CD14-positive monocyte (primary cell): ENCODE results near the gene C7orf25. TPM values are rescaled to one million over a fixed set of nuclear protein-coding genes. Genes with fewer than 3 reads are reported as not detected.

Experiments
- DNase-seq, 3 donors: peaks; one replicate each; pipeline ENCODE4 v3.0.0-alpha.2; 2011 to 2022
- H2AFZ ChIP-seq: 2 replicates; pipeline ENCODE4 v1.6.0; 2012; ENCODE audit warnings: mild to moderate bottlenecking, low read depth, low read length, inconsistent platforms; ENCODE audit not compliant: insufficient read depth, poor library complexity, severe bottlenecking
- H3K27ac ChIP-seq, 2 donors: 1 replicate in 1 of 2; 2 replicates in 1 of 2; pipeline ENCODE4 v1.5.1; 2012 to 2013; ENCODE audit warnings: low read length in 2 of 2, control low read depth in 1 of 2, inconsistent platforms in 1 of 2, low read depth in 1 of 2, mild to moderate bottlenecking in 1 of 2
- H3K27me3 ChIP-seq, 2 donors: one replicate each; pipeline versions ENCODE4 v1.6.0 to v1.6.1; 2011 to 2013; ENCODE audit warnings: low read length in 2 of 2; ENCODE audit not compliant: control insufficient read depth in 2 of 2, insufficient read depth in 2 of 2
- H3K36me3 ChIP-seq, 2 donors: replicated peaks in 1 of 2; 1 replicate in 1 of 2; 2 replicates in 1 of 2; pipeline versions ENCODE4 v1.5.1 to v1.6.1; 2012 to 2013; ENCODE audit warnings: low read length in 2 of 2, control low read depth in 1 of 2, inconsistent platforms in 1 of 2, mild to moderate bottlenecking in 1 of 2; ENCODE audit not compliant: insufficient read depth in 2 of 2, control insufficient read depth in 1 of 2
- H3K4me1 ChIP-seq, 2 donors: 1 replicate in 1 of 2; 2 replicates in 1 of 2; pipeline versions ENCODE4 v1.5.1 to v1.6.1; 2012 to 2013; ENCODE audit warnings: low read length in 2 of 2, control low read depth in 1 of 2, inconsistent platforms in 1 of 2, mild to moderate bottlenecking in 1 of 2, moderate library complexity in 1 of 2; ENCODE audit not compliant: insufficient read depth in 2 of 2, control insufficient read depth in 1 of 2
- H3K4me2 ChIP-seq: replicated peaks from 2 replicates; pipeline ENCODE3; 2012; ENCODE audit warnings: low read length, moderate library complexity, mild to moderate bottlenecking; ENCODE audit not compliant: poor library complexity, severe bottlenecking; ENCODE audit errors: extremely low read depth
- H3K4me3 ChIP-seq, 3 experiments: fragments of 200-600 bp in 1 of 3; sonication (generic) in 1 of 3; replicated peaks in 1 of 3; 1 replicate in 2 of 3; 2 replicates in 1 of 3; pipeline ENCODE4 v1.5.1; 2011 to 2013; ENCODE audit warnings: low read length in 3 of 3, mild to moderate bottlenecking in 3 of 3, control low read depth in 2 of 3, low read depth in 2 of 3, inconsistent platforms in 1 of 3, moderate library complexity in 1 of 3
- H3K79me2 ChIP-seq: 2 replicates; pipeline ENCODE4 v1.6.0; 2012; ENCODE audit warnings: mild to moderate bottlenecking, control low read depth, inconsistent platforms, low read length, moderate library complexity; ENCODE audit not compliant: insufficient read depth
- H3K9ac ChIP-seq: 2 replicates; pipeline ENCODE4 v1.6.0; 2017; ENCODE audit warnings: low read length, mild to moderate bottlenecking; ENCODE audit not compliant: insufficient read depth, poor library complexity, severe bottlenecking
- H3K9me3 ChIP-seq, 2 donors: replicated peaks in 1 of 2; 1 replicate in 1 of 2; 2 replicates in 1 of 2; pipeline versions ENCODE4 v1.5.1 to v1.6.1; 2012 to 2013; ENCODE audit warnings: low read length in 2 of 2, control low read depth in 1 of 2; ENCODE audit not compliant: control insufficient read depth in 1 of 2, insufficient read depth in 1 of 2
- H4K20me1 ChIP-seq: 2 replicates; pipeline ENCODE4 v1.6.0; 2012; ENCODE audit warnings: mild to moderate bottlenecking, low read length, control low read depth, moderate library complexity; ENCODE audit not compliant: insufficient read depth
- H3K27ac Mint-ChIP-seq, 7 donors: one replicate each; pipeline ENCODE4 v1.8.0; 2020; ENCODE audit warnings: mild to moderate bottlenecking in 7 of 7, mixed read lengths in 7 of 7, moderate library complexity in 6 of 7, inconsistent platforms in 2 of 7
- H3K27me3 Mint-ChIP-seq, 3 donors: one replicate each; pipeline ENCODE4 v1.8.0; 2021 to 2022; ENCODE audit warnings: low read depth in 3 of 3, mild to moderate bottlenecking in 3 of 3, mixed read lengths in 3 of 3, moderate library complexity in 3 of 3, inconsistent platforms in 1 of 3
- H3K36me3 Mint-ChIP-seq, 2 donors: one replicate each; pipeline ENCODE4 v1.8.0; 2020; ENCODE audit warnings: mixed read lengths in 2 of 2, inconsistent platforms in 1 of 2, mild to moderate bottlenecking in 1 of 2
- H3K4me1 Mint-ChIP-seq: one replicate; pipeline ENCODE4 v1.8.0; 2020; ENCODE audit warnings: mild to moderate bottlenecking, mixed read lengths
- H3K4me3 Mint-ChIP-seq, 2 donors: one replicate each; pipeline ENCODE4 v1.8.0; 2020; ENCODE audit warnings: mild to moderate bottlenecking in 2 of 2, mixed read lengths in 2 of 2, moderate library complexity in 1 of 2
- H3K9me3 Mint-ChIP-seq, 7 donors: one replicate each; pipeline ENCODE4 v1.8.0; 2020 to 2022; ENCODE audit warnings: mixed read lengths in 7 of 7, mild to moderate bottlenecking in 6 of 7, moderate library complexity in 6 of 7, inconsistent platforms in 2 of 7
- WGBS: methylation state at CpG from one replicate; pipeline ENCODE4 v1.1.5; 2013; ENCODE audit warnings: missing lambda C conversion rate; ENCODE audit not compliant: insufficient coverage; 5-methylcytosine and 5-hydroxymethylcytosine counted together
- intact Hi-C, 2 donors: fragments of 100-400 bp; cut with micrococcal nuclease; formaldehyde crosslinking; loops; one replicate each; pipeline versions ENCODE4 v1.15.0 to v1.15.1; 2023
- polyA plus RNA-seq, 3 donors: library from polyadenylated mRNA; depleted of rRNA in 1 of 3; unstranded in 2 of 3; stranded (reverse) in 1 of 3; fragments of 300-500 nt in 2 of 3; fragments of >200 nt in 1 of 3; fragmentation: Illumina TruSeq in 2 of 3; gene quantifications; 1 replicate in 2 of 3; 2 replicates in 1 of 3; pipeline ENCODE4 v1.2.3, GENCODE V29; 2012 to 2021
- TF ChIP-seq, protein P1 (sequence below): fragments of 200-600 bp; IDR thresholded peaks from one replicate; pipeline ENCODE4 v1.8.0; 2022; ENCODE audit warnings: antibody characterized with exemption, mild to moderate bottlenecking

The C7orf25 gene
- polyA plus RNA-seq, 3 donors = 0.96 to 2.6 (median 2.5) TPM

DNA sequence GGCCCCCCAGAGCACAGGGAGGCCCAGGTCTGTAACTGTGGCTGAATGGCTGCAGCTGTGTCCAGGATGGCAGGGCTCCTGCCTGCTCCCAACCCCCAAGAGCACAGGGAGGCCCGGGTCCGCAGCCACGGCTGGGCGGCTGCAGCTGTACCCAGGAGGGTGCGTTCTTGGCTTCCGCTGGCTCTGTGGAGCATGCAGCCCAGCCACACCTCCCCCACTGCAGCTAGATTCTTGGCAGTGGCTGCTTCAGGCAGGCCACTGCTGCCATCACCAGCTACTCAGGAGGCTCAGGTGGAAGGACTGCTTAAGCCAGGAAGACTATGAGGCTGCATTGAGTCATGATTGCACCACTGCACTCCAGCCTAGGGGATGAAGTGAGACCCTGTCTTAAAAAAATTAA, 27.9 kb downstream of the C7orf25 start:
- Histone ChIP-seq H3K27me3 (no peaks in the 10 kb centered on the region), H4K20me1 (no peaks in the 10 kb centered on the region), H3K9ac (no peak overlapping the region), H3K4me2 (no peak overlapping the region), H3K79me2 (no peaks in the 10 kb centered on the region), H3K36me3 (no peaks in the 10 kb centered on the region), H2AFZ (no peak overlapping the region), H3K27ac (no peak overlapping the region), H3K9me3 (no peaks in the 10 kb centered on the region), H3K4me1 (peaks cover 21 to 24% of the 10 kb centered on the region in 2 donors), H3K4me3 (no peak overlapping the region)
- Mint-ChIP-seq H3K4me1 (peaks cover 24% of the 10 kb centered on the region), H3K36me3 (no peaks in the 10 kb centered on the region), H3K4me3 (no peak overlapping the region), H3K27me3 (peaks cover 0 to 3% (median 2%) of the 10 kb centered on the region in 3 donors), H3K27ac (no peak overlapping the region), H3K9me3 (peaks cover 0 to 2% (median 0%) of the 10 kb centered on the region in 7 donors)
- TF ChIP-seq, protein P1, sequence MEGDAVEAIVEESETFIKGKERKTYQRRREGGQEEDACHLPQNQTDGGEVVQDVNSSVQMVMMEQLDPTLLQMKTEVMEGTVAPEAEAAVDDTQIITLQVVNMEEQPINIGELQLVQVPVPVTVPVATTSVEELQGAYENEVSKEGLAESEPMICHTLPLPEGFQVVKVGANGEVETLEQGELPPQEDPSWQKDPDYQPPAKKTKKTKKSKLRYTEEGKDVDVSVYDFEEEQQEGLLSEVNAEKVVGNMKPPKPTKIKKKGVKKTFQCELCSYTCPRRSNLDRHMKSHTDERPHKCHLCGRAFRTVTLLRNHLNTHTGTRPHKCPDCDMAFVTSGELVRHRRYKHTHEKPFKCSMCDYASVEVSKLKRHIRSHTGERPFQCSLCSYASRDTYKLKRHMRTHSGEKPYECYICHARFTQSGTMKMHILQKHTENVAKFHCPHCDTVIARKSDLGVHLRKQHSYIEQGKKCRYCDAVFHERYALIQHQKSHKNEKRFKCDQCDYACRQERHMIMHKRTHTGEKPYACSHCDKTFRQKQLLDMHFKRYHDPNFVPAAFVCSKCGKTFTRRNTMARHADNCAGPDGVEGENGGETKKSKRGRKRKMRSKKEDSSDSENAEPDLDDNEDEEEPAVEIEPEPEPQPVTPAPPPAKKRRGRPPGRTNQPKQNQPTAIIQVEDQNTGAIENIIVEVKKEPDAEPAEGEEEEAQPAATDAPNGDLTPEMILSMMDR = no peak
- WGBS = 87% methylated on average over 6 of the region's 6 CpGs
- intact Hi-C loops = no loop called here
- DNase-seq = no peak

DNA sequence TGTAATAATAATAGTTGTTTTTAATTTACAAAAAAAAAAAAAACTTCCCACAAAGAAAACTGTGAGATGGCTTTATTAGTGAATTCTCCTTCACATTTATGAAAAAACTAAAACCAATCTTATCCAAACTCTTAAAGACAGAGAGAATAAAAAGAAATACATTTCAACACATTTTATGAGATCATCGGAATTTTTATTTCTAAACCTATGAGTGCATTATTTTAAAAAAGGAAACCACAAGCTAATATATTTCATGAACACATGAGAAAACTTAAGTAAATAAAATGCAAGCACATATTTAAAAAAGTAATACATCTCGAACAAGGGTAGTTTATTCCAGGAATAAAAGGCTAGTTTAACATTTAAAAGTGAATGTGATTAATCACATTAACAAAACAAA, 31.5 kb downstream of the C7orf25 start:
- Histone ChIP-seq H3K79me2 (no peaks in the 10 kb centered on the region), H3K36me3 (no peaks in the 10 kb centered on the region), H3K27ac (no peak overlapping the region), H3K4me2 (no peak overlapping the region), H3K4me1 (peaks cover 17 to 25% of the 10 kb centered on the region in 2 donors), H3K9me3 (no peaks in the 10 kb centered on the region), H4K20me1 (no peaks in the 10 kb centered on the region), H3K27me3 (no peaks in the 10 kb centered on the region), H3K4me3 (no peak overlapping the region), H3K9ac (no peak overlapping the region), H2AFZ (no peak overlapping the region)
- Mint-ChIP-seq H3K36me3 (no peaks in the 10 kb centered on the region), H3K4me1 (peaks cover 20% of the 10 kb centered on the region), H3K27me3 (peaks cover 0 to 2% (median 2%) of the 10 kb centered on the region in 3 donors), H3K9me3 (peaks cover 0 to 2% (median 0%) of the 10 kb centered on the region in 7 donors), H3K27ac (no peak overlapping the region), H3K4me3 (no peak overlapping the region)
- TF ChIP-seq, protein P1 = no peak
- WGBS = no CpG with 5 or more reads among the region's 2 CpGs
- no peak for DNase-seq
- intact Hi-C loops = no loop called here
